Upper lobe of left lung (tissue), 6 donors: ENCODE data around the gene MAST4. TPM values are rescaled to one million over a fixed set of nuclear protein-coding genes. Genes with fewer than 3 reads are reported as not detected.

Experiments used
- ATAC-seq, 2 donors: fragments of 200-7000 bp; cut with Tn5 transposase; one replicate each; pipeline ENCODE4 v1.9.1; 2022; ENCODE audit warnings: mild to moderate bottlenecking in 2 of 2, moderate library complexity in 2 of 2; ENCODE audit not compliant: low FRiP score in 2 of 2
- DNase-seq, 2 donors: peaks; one replicate each; pipeline ENCODE4 v3.0.0-alpha.2; 2019 to 2020
- H3K27ac ChIP-seq, 4 donors: fragments of 200-600 bp; sonication (generic); one replicate each; pipeline ENCODE4 v1.5.1; 2016 to 2019
- H3K27me3 ChIP-seq, 4 donors: fragments of 200-600 bp; sonication (generic); one replicate each; pipeline ENCODE4 v1.5.1; 2017 to 2019
- H3K36me3 ChIP-seq, 4 donors: fragments of 200-600 bp; sonication (generic); one replicate each; pipeline ENCODE4 v1.5.1; 2016 to 2019
- H3K4me1 ChIP-seq, 4 donors: fragments of 200-600 bp; sonication (generic); one replicate each; pipeline ENCODE4 v1.5.1; 2018 to 2019
- H3K4me3 ChIP-seq, 4 donors: fragments of 200-600 bp; sonication (generic); one replicate each; pipeline ENCODE4 v1.5.1; 2017 to 2019; ENCODE audit warnings: mild to moderate bottlenecking in 2 of 4, moderate library complexity in 1 of 4
- H3K9me3 ChIP-seq, 4 donors: fragments of 200-600 bp; sonication (generic); one replicate each; pipeline ENCODE4 v1.5.1; 2018 to 2019
- CTCF ChIP-seq, 6 experiments: fragments of 450-650 bp in 4 of 6; fragments of 200-600 bp in 2 of 6; sonication (generic) in 2 of 6; IDR thresholded peaks; one replicate each; pipeline ENCODE4 v1.5.1; 2016 to 2019; ENCODE audit warnings: antibody characterized with exemption in 6 of 6
- EP300 ChIP-seq, 4 donors: sonication (generic); formaldehyde crosslinking; IDR thresholded peaks; one replicate each; pipeline ENCODE4 v1.5.1; 2017; ENCODE audit warnings: antibody characterized with exemption in 4 of 4, control low read depth in 2 of 4
- POLR2A ChIP-seq, 4 donors: fragments of 450-650 bp; IDR thresholded peaks; one replicate each; pipeline ENCODE4 v1.5.1; 2016 to 2017; ENCODE audit warnings: antibody characterized with exemption in 4 of 4, mild to moderate bottlenecking in 2 of 4
- POLR2AphosphoS5 ChIP-seq, 2 donors: sonication (generic); formaldehyde crosslinking; IDR thresholded peaks; one replicate each; pipeline ENCODE4 v1.5.1; 2017; ENCODE audit warnings: antibody characterized with exemption in 2 of 2
- WGBS, 2 donors: methylation state at CpG; one replicate each; pipeline ENCODE4 v1.1.5; 2017 to 2018; 5-methylcytosine and 5-hydroxymethylcytosine counted together
- total RNA-seq, 6 donors: library from RNA; depleted of rRNA in 4 of 6; stranded (reverse); fragments of >200 nt in 4 of 6; gene quantifications; one replicate each; pipeline versions ENCODE4 v1.1.0 to v1.2.1, GENCODE V29; 2016 to 2021
- donor health status: DM: no; HTN: no; CAD: no; lungs with moderate emphysema.
- donor health status: DM: no; HTN: yes; CAD: no; lungs with severe emphysema.

MAST4 gene
- total RNA-seq, 6 donors from 2014 or later = 44.8 to 229 (median 66.4) TPM

- H3K4me3 ChIP-seq = no peak overlapping the region
- WGBS, 2 donors = 62 to 77% methylated on average over 3 of the region's 3 CpGs
- H3K9me3 ChIP-seq = no peaks in the 10 kb centered on the region
- DNase-seq (no peak), ATAC-seq (no peak)
- H3K27me3 ChIP-seq = no peaks in the 10 kb centered on the region
- TF ChIP-seq EP300 (IDR thresholded peaks at IDR 0.05) = no peak
- no peak for TF ChIP-seq POLR2A (IDR thresholded peaks at IDR 0.05)
- no peak for TF ChIP-seq CTCF (IDR thresholded peaks at IDR 0.05)
- TF ChIP-seq POLR2AphosphoS5 (IDR thresholded peaks at IDR 0.05) = no peak
- H3K4me1 ChIP-seq = peaks cover 0 to 15% (median 5%) of the 10 kb centered on the region in 4 donors
- H3K27ac ChIP-seq = no peak overlapping the region
- no peaks in the 10 kb centered on the region for H3K36me3 ChIP-seq
Measured at GRCh38 chr5:66985417-66985816, 389.2 kb downstream of the MAST4 start.

- Histone ChIP-seq H3K4me1 (peaks cover 0 to 15% (median 5%) of the 10 kb centered on the region in 4 donors), H3K36me3 (no peaks in the 10 kb centered on the region), H3K27me3 (no peaks in the 10 kb centered on the region), H3K4me3 (no peak overlapping the region), H3K9me3 (no peaks in the 10 kb centered on the region), H3K27ac (no peak overlapping the region)
- ATAC-seq (no peak), DNase-seq (no peak)
- TF ChIP-seq EP300 (IDR thresholded peaks at IDR 0.05) (no peak), POLR2A (IDR thresholded peaks at IDR 0.05) (no peak), POLR2AphosphoS5 (IDR thresholded peaks at IDR 0.05) (no peak), CTCF (IDR thresholded peaks at IDR 0.05) (no peak)
- WGBS, 2 donors = 83 to 96% methylated on average over 2 of the region's 2 CpGs
Measured at GRCh38 chr5:66986009-66986408, 389.8 kb downstream of the MAST4 start.

GRCh38 chr5:66986534-66986933, 390.3 kb downstream of the MAST4 start:
- peaks cover 0 to 15% (median 3%) of the 10 kb centered on the region in 4 donors for H3K4me1 ChIP-seq
- no peak overlapping the region for H3K4me3 ChIP-seq
- H3K27me3 ChIP-seq = no peaks in the 10 kb centered on the region
- H3K36me3 ChIP-seq = no peaks in the 10 kb centered on the region
- 74 to 86% methylated on average over 4 of the region's 4 CpGs for WGBS, 2 donors
- TF ChIP-seq CTCF (IDR thresholded peaks at IDR 0.05) = no peak
- no peaks in the 10 kb centered on the region for H3K9me3 ChIP-seq
- no peak overlapping the region for H3K27ac ChIP-seq
- no peak for DNase-seq
- no peak for ATAC-seq

GRCh38 chr5:66987126-66987525, 390.9 kb downstream of the MAST4 start:
- Histone ChIP-seq H3K27ac (no peak overlapping the region), H3K4me3 (no peak overlapping the region), H3K27me3 (no peaks in the 10 kb centered on the region), H3K36me3 (no peaks in the 10 kb centered on the region), H3K4me1 (peaks cover 0 to 12% (median under 1%) of the 10 kb centered on the region in 4 donors), H3K9me3 (no peaks in the 10 kb centered on the region)
- TF ChIP-seq CTCF (IDR thresholded peaks at IDR 0.05) (no peak), EP300 (IDR thresholded peaks at IDR 0.05) (no peak), POLR2AphosphoS5 (IDR thresholded peaks at IDR 0.05) (no peak)
- ATAC-seq = no peak
- DNase-seq = no peak
- WGBS, 2 donors = 39 to 81% methylated on average over 2 of the region's 2 CpGs

- 58 to 80% methylated on average over 3 of the region's 3 CpGs for WGBS, 2 donors
- Histone ChIP-seq H3K36me3 (no peaks in the 10 kb centered on the region), H3K4me3 (no peak overlapping the region), H3K27me3 (no peaks in the 10 kb centered on the region), H3K27ac (no peak overlapping the region), H3K9me3 (no peaks in the 10 kb centered on the region), H3K4me1 (peaks cover 0 to 8% (median 2%) of the 10 kb centered on the region in 4 donors)
- ATAC-seq = no peak
- no peak for DNase-seq
- TF ChIP-seq EP300 (IDR thresholded peaks at IDR 0.05) (no peak), POLR2AphosphoS5 (IDR thresholded peaks at IDR 0.05) (no peak), POLR2A (IDR thresholded peaks at IDR 0.05) (no peak), CTCF (IDR thresholded peaks at IDR 0.05) (no peak)
Measured at GRCh38 chr5:66987540-66987939, 391.3 kb downstream of the MAST4 start.
